Stimulated activated CD8-positive, alpha-beta memory T cell treated with anti-CD3 and anti-CD28 coated beads, Interleukin-12 subunit alpha, Interleukin-12 subunit beta, amount 100 ng/mL, for 4 hours (primary cell): ENCODE data around the gene BDNF.
"Not testable (repeated sequence)": the region's sequence is repeated elsewhere in the genome, so short reads cannot be mapped to it uniquely, and the experiment has no call there.

Source experiments
- DNase-seq: peaks from one replicate; pipeline ENCODE4 v3.0.0-alpha.2; 2020; ENCODE audit warnings: low read depth

The BDNF gene

DNA sequence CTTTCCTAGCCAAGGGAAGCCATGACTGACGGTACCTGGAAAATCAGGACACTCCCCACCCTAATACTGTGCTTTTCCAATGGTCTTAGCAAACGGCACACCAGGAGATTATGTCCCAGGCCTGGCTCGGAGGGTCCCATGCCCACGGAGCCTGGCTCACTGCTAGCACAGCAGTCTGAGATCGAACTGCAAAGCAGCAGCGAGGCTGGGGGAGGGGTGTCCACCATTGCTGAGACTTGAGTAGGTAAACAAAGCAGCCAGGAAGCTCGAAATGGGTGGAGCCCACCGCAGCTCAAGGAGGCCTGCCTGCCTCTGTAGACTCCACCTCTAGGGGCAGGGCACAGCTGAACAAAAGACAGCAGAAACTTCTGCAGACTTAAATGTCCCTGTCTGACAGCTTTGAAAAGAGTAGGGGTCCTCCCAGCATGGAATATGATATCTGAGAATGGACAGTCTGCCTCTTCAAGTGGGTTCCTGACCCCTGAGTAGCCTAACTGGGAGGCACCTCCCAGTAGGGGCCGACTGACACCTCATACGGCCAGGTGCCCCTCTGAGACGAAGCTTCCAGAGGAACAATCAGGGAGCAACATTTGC lies 34.6 kb downstream of the BDNF start:
- DNase-seq: not testable (repeated sequence)

DNA sequence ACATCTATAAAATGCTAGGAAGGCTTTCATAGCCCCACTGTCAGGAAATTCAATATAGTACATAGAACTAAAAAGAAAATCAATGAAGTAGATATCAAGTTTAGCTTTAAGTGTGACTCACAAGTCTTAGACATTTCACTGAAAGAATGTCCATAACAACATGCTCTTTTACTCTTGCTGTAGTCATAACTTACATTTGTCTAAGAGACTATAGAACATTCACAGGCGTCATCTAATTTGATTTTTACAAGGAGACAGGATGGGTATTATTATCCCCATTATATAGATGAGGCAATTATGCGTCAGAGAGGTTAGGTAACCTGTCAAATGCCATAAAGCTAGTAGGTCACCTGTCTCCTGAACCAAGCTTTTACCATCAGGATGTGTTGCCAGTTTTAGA lies 36.9 kb downstream of the BDNF start:
- DNase-seq: no peak

DNA sequence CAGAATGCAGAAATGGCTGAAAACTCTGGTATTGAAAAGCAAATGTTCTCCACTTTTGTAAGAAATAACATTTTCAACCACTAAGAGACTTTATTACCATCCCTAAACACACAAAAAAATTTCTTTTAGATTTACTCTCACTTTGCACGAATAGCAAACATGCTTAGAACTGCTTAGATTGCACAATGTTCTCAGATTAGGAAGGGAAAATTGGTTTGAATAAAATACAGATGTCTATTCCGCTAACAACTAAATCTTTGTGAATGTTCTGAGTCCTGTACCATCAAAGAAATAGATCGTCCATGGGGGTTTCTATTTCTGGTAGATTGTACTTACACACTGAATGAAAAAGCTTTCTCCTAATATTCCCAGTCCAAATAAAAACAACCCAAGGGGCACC lies 40.1 kb downstream of the BDNF start:
- no peak for DNase-seq

GRCh38 chr11:27658535-27659236 lies 41.6 kb downstream of the BDNF start:
- no peak for DNase-seq

- DNase-seq: no peak
Measured at GRCh38 chr11:27656806-27657483, 43.3 kb downstream of the BDNF start.

DNA sequence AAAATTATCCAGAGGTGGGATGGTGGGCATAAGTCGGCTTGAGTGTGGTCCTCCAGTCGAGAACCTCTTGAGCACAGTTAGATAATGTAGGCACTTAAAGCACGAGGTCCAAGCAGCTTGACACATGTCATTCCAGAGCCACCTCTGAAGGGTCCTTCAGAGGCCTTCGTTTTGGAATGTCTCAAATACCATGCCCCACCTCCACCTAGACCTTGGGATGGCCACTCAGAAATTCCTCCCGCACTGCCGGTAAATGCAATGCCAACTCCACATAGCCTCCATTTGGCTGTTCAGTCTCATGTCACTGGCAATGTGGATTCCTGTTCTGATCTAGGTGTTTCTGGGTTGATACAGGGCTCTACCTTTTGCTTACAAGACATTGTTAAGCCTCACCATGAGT lies 43.9 kb downstream of the BDNF start:
- no peak for DNase-seq

GRCh38 chr11:27653990-27654758 lies 46.1 kb downstream of the BDNF start:
- no peak for DNase-seq

- DNase-seq: no peak
Measured at GRCh38 chr11:27651711-27652110, 48.5 kb downstream of the BDNF start.

DNA sequence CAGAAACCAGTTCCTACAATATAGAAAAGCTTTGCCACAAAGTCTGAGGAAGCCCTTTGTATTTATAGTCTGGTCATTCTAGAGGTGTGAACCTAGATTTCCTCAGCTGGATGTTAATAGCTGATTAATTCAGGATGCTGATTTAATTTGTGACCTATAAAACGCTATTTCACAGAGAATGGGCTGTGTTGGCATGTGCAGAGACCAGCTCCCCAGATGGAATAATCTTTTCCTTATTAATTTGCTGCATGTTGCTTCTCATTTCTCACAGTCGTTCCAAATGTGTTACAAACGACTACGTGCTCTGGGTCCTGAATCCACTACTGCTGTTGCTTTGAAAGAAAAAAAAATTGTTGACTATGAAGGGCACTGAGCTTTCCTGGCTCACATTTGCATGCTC lies 49.3 kb downstream of the BDNF start:
- no peak for DNase-seq

GRCh38 chr11:27649800-27650199 lies 50.5 kb downstream of the BDNF start:
- DNase-seq: no peak

DNA sequence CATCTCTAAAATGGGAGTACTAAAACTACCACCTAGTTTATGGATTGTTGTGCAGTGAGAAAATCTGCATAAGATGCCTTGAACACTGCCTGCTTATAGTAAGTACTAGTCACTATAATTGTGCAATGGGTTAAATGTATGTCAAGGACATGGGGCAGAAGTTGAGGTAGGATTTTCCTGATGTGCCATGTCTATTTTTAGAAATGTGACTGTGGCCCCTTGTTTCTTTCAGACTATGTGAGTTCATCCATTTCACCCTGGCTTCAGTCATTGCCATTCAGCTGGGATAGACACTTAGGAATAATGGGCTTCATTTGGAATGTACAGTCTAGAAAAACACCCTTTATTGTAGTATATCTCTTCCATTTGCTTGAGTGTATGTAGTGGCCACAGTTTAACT lies 51.4 kb downstream of the BDNF start:
- no peak for DNase-seq

DNA sequence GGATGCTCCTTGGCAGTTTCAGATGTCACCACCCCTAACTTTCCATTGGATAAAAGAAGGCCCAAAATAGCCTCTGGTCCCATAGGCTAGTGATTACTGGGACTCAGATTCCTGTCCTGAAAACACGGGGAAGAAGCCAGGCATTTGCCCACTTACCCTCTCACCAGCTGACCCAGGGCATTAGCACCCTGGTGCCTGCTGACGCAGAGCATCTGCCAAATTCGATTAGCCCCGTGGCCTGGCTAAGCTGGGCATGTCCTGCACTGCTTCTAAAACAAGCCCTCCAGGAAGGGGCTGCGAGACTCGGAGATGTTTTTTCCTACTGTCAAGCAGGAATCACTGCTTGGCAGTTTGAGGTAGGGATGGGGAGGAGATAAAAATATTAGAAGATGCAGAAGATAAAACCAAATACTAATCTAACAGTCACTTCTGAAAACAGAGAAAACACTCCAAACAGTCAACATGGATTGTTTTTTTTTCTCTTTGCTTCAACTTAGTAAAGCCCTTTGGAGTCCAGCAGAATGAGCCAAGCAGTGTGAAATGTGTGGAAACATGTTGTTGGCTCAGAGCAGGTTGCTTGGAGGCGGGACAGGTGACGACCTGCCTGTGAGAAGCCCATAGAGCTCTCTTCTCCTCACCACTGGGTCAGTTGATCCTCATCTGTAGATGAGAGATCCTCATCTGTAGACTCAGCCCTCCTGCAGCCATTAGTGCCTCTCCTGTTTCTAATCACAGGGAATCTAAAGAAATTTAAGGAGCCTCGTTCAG lies 54.0 kb downstream of the BDNF start:
- no peak for DNase-seq

DNA sequence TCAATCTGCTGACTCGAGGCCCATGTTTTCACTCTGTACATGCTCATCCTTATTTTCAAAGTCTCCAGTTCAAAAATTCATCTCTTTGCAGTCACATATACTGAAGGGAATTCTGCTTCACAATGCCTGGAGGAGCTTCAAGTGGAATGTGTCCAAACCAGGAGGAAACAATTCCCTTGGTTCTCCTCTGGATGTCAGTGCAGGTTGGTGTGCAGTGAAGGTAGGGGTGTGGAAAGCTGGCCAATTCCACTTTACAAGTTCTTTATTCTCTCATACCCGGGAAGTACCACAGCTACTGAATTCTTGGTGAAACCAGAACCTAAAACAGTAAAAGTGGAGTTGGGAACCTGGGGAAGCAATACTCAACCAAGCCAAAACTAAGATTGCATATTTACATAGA lies 57.3 kb downstream of the BDNF start:
- no peak for DNase-seq

DNA sequence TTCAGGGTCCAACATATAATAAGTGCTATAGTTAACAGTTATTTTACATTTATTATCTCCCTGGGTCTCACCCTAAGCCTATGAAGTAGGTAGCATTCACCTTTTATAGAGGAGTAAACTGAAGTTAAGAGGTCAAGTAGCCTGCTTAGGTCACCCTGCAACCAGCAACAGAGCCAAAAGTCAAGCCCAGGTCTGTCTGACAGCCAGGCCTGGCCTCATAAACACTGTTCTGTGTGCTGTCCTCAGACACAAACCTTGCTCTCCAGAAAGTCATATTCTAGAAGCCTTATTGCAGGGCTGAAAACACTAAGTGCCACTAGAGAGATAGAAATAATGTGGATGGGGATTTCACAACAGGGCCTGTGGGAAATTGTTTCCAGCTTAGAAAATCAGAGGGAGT lies 59.3 kb downstream of the BDNF start:
- no peak for DNase-seq

DNA sequence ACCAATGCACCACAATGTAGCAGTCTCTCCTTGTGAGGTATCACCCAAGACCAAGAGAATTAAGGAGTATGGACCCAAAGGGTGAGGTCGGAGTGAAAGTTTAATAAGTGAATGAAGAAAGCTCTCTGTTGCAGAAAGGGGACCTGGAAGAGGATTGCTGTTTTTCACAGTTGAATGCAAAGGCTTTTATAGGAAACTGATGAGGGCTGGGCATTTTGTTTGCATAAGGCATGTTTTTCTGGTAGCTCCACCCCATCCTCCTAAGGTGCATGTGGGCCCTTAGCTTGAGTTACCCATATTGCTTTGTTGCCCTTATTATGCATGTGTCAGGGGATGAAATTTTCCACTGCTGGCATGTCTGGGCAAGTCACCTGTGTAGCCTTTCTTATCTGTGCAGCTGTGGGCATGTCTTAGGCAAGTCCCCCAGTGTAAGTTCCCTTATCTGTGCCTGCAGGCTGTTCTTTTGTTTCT lies 64.7 kb downstream of the BDNF start:
- no peak for DNase-seq

DNA sequence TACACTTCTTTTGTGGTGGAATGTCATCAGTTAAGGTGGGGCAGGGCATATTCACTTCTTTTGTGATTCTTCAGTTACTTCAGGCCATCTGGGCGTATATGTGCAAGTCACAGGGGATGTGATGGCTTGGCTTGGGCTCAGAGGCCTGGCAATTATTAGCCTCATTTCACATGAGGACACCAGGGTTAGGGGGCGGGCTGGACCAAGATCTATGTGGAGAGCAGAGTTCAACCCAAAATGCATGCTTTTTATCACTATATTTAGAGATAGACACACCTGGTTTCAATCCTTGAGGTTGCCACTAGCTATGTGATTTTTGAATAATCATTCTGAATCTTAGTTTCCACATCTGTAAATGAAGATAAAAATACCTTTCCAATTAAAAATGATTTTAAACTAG lies 65.5 kb downstream of the BDNF start:
- not testable (repeated sequence) for DNase-seq

GRCh38 chr11:27634282-27634681 lies 66.0 kb downstream of the BDNF start:
- not testable (repeated sequence) for DNase-seq

- not testable (repeated sequence) for DNase-seq
Measured at GRCh38 chr11:27629023-27629422, 71.2 kb downstream of the BDNF start.

- DNase-seq: no peak
Measured at GRCh38 chr11:27627979-27628378, 72.3 kb downstream of the BDNF start.

- no peak for DNase-seq
Measured at GRCh38 chr11:27626938-27627586, 73.2 kb downstream of the BDNF start.

- DNase-seq: no peak
Measured at GRCh38 chr11:27626269-27626937, 73.9 kb downstream of the BDNF start.
